VCaP (cell line): ENCODE results near the gene BPI.

Experiments
- H3K27ac ChIP-seq: fragments of 450-650 bp; 2 replicates; pipeline ENCODE4 v1.5.1; 2017
- TF ChIP-seq, protein P1 (sequence below): fragments of 450-650 bp; conservative IDR thresholded peaks from 2 replicates; pipeline ENCODE4 v1.5.1; 2017; ENCODE audit warnings: mild to moderate bottlenecking, moderate library complexity

Gene BPI

DNA sequence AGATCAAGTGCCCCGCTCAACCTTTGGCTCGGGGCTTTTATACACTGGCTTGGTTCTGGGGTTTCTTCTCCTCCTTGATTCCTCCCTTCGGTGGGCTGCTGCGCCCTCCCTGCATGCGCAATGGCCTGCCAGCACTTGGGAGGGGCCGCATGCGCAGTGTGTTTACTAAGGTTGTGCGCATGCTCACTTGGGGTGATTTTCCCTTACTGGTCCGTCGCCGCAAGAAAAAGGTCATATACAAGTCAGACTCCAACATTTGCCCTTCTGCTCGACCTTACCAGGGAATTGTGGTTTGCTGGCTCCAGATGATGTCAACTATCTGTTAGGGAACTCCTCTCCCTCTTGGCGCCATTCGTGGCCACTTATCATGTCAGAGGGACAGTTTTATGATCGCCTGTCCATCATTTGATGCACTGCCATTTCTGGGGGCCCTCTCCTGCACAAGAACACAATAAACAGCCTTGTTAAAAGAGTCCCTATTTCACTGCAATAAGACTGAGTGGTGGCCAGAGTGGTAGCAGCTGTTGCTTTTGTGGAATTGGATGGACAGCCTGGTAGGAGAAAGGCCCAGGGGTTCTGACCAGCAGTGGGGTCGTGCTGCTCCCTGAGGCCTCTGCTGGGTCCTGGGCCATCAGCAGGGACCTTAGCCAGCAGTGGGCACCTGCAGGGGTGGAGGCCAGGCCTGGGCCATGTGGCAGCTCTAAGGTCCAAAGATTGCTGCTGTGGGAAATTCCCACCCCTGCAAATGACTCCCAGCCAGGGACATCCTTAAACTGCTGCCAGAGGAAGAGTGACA is 39.6 kb downstream of the BPI start:
- no peak overlapping the region for H3K27ac ChIP-seq
- TF ChIP-seq, protein P1, sequence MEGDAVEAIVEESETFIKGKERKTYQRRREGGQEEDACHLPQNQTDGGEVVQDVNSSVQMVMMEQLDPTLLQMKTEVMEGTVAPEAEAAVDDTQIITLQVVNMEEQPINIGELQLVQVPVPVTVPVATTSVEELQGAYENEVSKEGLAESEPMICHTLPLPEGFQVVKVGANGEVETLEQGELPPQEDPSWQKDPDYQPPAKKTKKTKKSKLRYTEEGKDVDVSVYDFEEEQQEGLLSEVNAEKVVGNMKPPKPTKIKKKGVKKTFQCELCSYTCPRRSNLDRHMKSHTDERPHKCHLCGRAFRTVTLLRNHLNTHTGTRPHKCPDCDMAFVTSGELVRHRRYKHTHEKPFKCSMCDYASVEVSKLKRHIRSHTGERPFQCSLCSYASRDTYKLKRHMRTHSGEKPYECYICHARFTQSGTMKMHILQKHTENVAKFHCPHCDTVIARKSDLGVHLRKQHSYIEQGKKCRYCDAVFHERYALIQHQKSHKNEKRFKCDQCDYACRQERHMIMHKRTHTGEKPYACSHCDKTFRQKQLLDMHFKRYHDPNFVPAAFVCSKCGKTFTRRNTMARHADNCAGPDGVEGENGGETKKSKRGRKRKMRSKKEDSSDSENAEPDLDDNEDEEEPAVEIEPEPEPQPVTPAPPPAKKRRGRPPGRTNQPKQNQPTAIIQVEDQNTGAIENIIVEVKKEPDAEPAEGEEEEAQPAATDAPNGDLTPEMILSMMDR = no peak

DNA sequence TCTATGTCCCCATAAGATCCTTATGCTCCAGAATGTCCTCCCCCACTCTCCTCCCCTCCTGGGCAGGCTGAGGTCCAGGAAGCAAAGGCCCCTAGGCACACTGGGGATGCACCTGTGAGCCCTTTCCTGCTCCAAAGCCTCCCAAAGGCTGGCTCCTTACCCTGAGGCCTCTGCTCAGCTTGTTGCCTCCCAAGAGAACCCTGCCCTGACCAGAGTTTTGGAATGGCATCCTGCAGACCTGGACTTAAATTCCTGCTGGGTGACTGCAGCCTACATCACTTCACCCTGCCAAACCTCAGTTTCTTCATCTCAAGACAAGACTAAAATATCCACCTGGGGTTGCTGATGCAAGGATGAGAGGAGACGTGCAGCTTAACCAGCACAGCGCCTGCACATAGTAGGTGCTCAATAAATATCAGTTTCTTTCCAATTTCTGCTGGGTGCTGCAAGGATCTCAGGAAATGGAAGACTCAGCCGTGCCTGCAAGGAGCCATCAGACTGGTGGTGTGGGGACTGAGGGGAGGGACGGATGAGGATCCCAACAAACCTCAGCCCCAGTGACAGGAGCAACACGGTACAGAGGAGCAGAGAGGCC is 40.2 kb downstream of the BPI start:
- no peak overlapping the region for H3K27ac ChIP-seq
- TF ChIP-seq, protein P1 = no peak

DNA sequence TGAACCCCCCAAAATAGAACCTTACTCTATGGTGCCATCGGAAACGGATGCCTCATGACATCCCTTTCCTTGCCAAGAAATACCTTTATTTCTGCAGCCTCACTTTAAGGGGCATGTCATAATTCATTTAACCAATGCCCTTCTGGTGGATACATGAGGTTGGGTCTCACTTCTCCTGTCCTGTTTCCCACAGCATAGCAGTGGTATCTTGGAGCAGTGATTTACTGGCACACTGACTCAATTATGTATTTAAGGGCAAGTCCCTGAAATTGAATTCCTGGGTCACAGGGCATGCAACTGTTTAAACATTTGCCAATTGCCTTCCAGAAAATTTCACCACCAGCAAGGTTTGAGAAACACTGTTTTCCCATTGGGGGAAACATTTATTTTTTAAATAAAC is 41.7 kb downstream of the BPI start:
- TF ChIP-seq, protein P1 = no peak

DNA sequence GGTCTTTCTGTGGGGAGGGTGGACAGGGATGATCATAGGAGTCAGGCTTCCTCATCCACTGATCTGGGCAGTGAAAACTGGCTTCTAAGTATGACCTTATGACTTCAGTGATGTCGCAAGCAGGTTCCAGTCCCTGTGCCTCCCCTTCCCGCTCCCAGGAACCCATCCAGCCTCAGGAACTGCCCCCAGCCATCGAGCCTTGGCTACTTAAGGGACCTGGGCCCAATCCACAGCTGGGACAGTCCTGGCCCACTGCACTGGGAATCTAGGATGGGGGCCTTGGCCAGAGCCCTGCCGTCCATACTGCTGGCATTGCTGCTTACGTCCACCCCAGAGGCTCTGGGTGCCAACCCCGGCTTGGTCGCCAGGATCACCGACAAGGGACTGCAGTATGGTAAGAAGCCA is 42.3 kb downstream of the BPI start, which contains the start of gene LBP:
TSS of gene LBP (plus strand) at position 236 of the 405 bp plus-strand sequence. CDS start at position 271, 35 bp downstream.
- no peak within 1 kb of the TSS for H3K27ac ChIP-seq
- TF ChIP-seq, protein P1 = no peak

More for the DNA sequence above, 41.7 kb downstream of the BPI start:
- no peak overlapping the region for H3K27ac ChIP-seq

DNA sequence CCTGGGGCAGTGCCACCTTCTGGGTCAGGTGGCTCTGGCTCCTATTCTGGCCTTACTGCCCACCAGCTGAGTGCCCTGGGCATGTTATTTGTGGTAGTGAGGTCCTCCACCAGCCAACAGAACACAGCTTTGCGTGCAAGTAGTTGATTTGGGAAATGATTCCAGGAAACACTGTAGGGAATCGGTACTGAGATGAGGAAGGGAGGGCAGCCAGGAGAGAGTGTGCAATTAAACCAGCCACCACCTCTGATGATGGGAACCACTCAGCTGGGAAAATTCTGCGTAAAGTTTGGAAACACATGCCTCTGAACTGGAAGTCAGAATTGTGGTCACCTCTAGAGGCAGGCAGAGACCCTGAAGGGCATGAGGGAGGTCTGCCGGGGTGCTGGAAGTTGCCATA is 42.8 kb downstream of the BPI start:
- TF ChIP-seq, protein P1 = no peak
- H3K27ac ChIP-seq = no peak overlapping the region

DNA sequence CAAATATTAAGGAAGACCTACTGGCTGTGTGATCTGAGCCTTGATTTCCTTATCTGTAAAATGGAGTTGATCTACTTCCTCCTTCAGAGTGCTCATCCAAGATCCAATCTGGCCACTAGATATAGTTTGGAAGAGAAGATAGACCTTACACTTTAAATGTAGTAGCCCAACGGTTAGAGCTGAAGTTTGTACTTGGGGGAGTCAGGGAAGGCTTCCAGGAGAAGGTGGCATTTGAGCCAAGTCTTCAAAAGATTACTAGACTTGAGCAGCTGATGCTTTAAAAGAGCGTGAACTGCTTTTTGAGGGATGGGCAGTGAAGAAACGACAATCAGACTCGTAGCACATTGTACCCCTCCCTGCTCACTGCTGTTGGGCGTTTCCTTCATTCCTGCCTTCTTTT is 45.9 kb downstream of the BPI start:
- TF ChIP-seq, protein P1 = no peak
- no peak overlapping the region for H3K27ac ChIP-seq

DNA sequence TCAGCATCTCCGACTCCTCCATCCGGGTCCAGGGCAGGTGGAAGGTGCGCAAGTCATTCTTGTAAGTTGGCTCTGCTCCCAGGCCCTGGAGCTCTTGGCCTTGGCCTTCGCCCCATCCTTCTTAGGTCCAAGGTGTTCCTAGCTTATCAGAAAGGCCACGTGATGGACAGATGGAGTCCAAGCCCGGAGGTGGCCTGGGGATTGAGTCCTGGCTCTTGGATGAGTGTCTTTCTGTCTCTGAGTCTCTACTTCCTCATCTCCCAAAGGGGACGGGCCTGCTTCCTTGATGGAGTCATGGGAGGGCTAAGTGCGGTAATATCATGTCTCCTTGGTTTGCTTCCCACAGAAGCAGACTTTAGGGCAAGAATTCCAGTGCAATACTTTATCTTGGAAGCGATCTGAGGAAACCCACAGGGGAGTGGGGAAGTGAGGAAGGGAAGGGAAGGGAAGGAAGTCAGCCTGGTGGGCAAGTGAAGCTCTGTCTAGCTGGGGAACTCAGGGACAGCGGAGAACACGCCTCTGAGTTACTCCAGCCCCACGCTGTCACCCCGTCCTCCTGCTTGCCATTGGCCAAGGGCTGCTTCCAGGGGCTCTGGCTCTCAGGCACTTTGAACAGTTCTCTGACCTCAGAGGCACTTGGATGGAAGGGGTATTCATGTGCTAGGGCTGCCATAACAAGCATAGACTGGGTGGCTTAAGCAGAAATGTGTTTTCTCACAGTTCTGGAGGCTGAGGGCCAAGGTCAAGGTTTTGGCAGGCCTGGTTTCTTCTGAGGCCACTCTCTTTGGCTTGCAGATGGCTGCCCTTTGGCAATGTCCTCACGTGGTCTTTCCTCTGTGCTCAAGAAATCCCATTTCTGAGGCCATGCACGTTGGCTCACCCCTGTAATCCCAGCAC is 47.2 kb downstream of the BPI start:
- TF ChIP-seq, protein P1 = no peak
- no peak overlapping the region for H3K27ac ChIP-seq
